Activated CD4-positive, alpha-beta T cell treated with anti-CD3 and anti-CD28 coated beads, Interleukin-2, amount 10 ng/mL, durations not matched to agents 7 days and 5 days (primary cell): Measurements from ENCODE around the gene NTN3. TPM values are rescaled to one million over a fixed set of nuclear protein-coding genes. Genes with fewer than 3 reads are reported as not detected.

Experiments used
- CTCF ChIA-PET: fragments of 350-600 bp; sonication (Branson Sonifier 250); formaldehyde crosslinking; loops from one replicate; lab custom pipeline; 2021; ENCODE audit warnings: antibody characterized with exemption; lab: Charles Lee
- POLR2A ChIA-PET: fragments of 350-600 bp; sonication (Branson Sonifier 250); formaldehyde crosslinking; loops from one replicate; lab custom pipeline; 2021; ENCODE audit warnings: antibody characterized with exemption; lab: Charles Lee
- DNase-seq: peaks from one replicate; pipeline ENCODE4 v3.0.0-alpha.2; 2020
- H3K27ac Mint-ChIP-seq: one replicate; pipeline ENCODE4 v1.8.0; 2021; ENCODE audit warnings: mild to moderate bottlenecking, moderate library complexity, mixed read lengths
- H3K27me3 Mint-ChIP-seq: one replicate; pipeline ENCODE4 v1.8.0; 2021; ENCODE audit warnings: mixed read lengths
- H3K36me3 Mint-ChIP-seq: one replicate; pipeline ENCODE4 v1.8.0; 2021; ENCODE audit warnings: low read depth, mixed read lengths
- H3K4me1 Mint-ChIP-seq: one replicate; pipeline ENCODE4 v1.8.0; 2021; ENCODE audit warnings: mixed read lengths
- H3K4me3 Mint-ChIP-seq: one replicate; pipeline ENCODE4 v1.8.0; 2021; ENCODE audit warnings: mild to moderate bottlenecking, moderate library complexity, mixed read lengths
- H3K9me3 Mint-ChIP-seq: one replicate; pipeline ENCODE4 v1.8.0; 2021; ENCODE audit warnings: mixed read lengths
- total RNA-seq, 2 experiments: library from RNA; stranded (reverse); gene quantifications; one replicate each; pipeline ENCODE4 v1.2.3, GENCODE V29; 2021

NTN3 gene
- total RNA-seq, 2 experiments from 2014 or later = not detected

DNA sequence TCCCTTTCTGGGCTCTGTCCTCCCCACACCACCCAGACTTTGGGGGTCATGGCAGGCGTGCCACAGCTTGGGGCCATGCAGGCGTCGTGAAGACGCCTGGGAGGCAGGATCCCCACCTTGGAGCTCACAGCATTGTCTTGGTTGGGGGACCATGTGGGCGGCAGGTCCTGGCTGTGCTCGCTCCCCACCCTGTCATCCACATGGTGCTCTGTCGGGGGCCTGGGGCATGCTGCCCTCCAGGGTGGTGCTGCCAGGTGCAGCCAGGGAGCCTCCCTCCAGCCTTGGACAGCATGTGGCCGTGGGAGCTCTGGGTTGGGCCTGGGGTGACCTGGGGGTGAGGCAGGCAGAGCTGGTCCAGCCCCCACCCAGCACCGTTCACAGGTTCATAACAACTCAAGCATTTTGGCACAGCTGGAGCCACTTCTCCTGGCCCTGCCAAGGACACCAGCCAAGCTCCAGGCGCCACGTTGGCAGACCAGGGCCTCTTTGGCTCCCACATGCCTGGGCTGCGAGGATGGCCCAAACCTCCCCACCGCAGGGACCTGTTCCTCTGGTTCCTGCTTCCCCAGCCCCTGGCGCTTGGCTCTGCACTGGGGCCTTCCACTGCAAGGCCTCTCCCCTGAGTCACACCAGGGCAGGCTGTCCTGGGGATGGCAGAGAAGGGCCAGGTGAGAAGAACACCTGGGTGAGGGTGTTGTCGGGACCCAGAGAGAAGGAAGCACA lies 27.6 kb downstream of the NTN3 start:
- H3K4me1 Mint-ChIP-seq = peaks cover 5% of the 10 kb centered on the region
- H3K4me3 Mint-ChIP-seq = no peak overlapping the region
- no peaks in the 10 kb centered on the region for H3K9me3 Mint-ChIP-seq
- H3K36me3 Mint-ChIP-seq = no peaks in the 10 kb centered on the region
- H3K27me3 Mint-ChIP-seq = no peaks in the 10 kb centered on the region
- no peak overlapping the region for H3K27ac Mint-ChIP-seq
- ChIA-PET CTCF (no interaction called here), POLR2A (no interaction called here)
- DNase-seq = no peak

DNA sequence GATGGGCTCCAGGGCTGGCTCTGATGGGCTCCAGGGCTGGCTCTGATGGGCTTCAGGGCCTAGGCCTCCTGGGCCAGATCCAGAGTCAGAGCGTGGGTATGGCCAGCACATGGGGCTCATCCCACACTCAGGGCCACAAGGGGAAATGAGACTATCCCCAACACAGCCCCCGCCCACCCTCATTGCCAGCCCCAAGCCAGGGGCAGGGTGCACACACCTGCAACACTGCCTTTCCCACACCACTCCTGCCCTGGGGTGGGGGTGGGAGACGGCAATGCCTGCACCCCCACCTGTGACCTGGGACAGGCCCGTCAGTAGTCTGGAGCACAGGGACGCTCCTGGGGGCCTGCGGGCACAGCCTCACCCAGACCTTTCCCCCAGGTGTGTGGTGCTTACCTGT lies 28.4 kb downstream of the NTN3 start:
- Mint-ChIP-seq H3K4me3 (no peak overlapping the region), H3K9me3 (no peaks in the 10 kb centered on the region), H3K36me3 (no peaks in the 10 kb centered on the region), H3K4me1 (peaks cover 5% of the 10 kb centered on the region), H3K27me3 (no peaks in the 10 kb centered on the region), H3K27ac (no peak overlapping the region)
- no peak for DNase-seq
- CTCF ChIA-PET = no interaction called here
- POLR2A ChIA-PET = no interaction called here

- Mint-ChIP-seq H3K36me3 (no peaks in the 10 kb centered on the region), H3K27ac (no peak overlapping the region), H3K9me3 (no peaks in the 10 kb centered on the region), H3K4me1 (peaks cover 5% of the 10 kb centered on the region), H3K4me3 (no peak overlapping the region), H3K27me3 (no peaks in the 10 kb centered on the region)
- POLR2A ChIA-PET = no interaction called here
- CTCF ChIA-PET = interaction anchor here (2.1 kb wide), 1 partner anchor 13 kb away, joined by 9 read pairs; the partner anchor contains the start of gene ATP6V0C
- no peak for DNase-seq
These were observed 28.9 kb downstream of the NTN3 start for GRCh38 chr16:2499890-2500429.

DNA sequence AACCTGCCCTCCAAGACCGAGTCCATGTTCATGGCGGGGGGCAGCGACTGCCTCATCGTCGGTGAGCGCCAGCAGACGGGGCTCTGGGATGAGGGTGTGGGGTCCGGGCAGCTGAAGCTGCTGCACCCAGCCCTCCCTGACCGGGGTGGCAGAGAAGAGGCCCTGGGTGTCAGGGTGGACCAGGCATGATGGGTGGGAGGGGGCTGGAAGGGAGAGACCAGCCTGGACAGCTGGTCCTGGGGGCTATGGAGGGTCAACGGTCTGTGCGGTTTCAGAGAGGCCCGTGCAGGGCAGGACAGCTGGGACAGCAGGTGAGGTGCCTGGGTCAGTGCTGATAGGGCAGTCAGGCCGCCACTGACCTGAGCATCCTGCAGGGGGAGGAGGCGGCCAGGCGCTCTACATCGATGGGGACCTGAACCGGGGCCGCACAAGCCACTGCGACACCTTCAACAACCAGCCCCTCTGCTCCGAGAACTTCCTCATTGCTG lies 29.4 kb downstream of the NTN3 start:
- Mint-ChIP-seq H3K27ac (no peak overlapping the region), H3K4me1 (peaks cover 5% of the 10 kb centered on the region), H3K9me3 (no peaks in the 10 kb centered on the region), H3K27me3 (no peaks in the 10 kb centered on the region), H3K36me3 (no peaks in the 10 kb centered on the region), H3K4me3 (no peak overlapping the region)
- ChIA-PET CTCF (interaction anchor here (0.6 to 2.1 kb wide), 13 partner anchors 10 to 209 kb away, joined by 3 to 9 read pairs (median 3); partner anchors contain the start of genes ABCA3, ATP6V0C and TEDC2), POLR2A (no interaction called here)
- no peak for DNase-seq

GRCh38 chr16:2500918-2501750 lies 30.0 kb downstream of the NTN3 start:
- Mint-ChIP-seq H3K36me3 (no peaks in the 10 kb centered on the region), H3K27me3 (no peaks in the 10 kb centered on the region), H3K27ac (peak overlapping the region; percentile 31), H3K4me1 (peaks cover 5% of the 10 kb centered on the region), H3K9me3 (no peaks in the 10 kb centered on the region), H3K4me3 (no peak overlapping the region)
- ChIA-PET CTCF (interaction anchor here (0.6 to 2.1 kb wide), 16 partner anchors 9 to 298 kb away, joined by 3 to 9 read pairs (median 3); partner anchors contain the start of genes ABCA3, ATP6V0C and TEDC2), POLR2A (no interaction called here)
- DNase-seq = peak; percentile 83

- Mint-ChIP-seq H3K27me3 (no peaks in the 10 kb centered on the region), H3K36me3 (no peaks in the 10 kb centered on the region), H3K4me1 (peaks cover 7% of the 10 kb centered on the region), H3K9me3 (no peaks in the 10 kb centered on the region), H3K27ac (no peak overlapping the region), H3K4me3 (no peak overlapping the region)
- ChIA-PET CTCF (interaction anchor here (0.7 to 2.1 kb wide), 10 partner anchors 8 to 299 kb away, joined by 3 to 9 read pairs (median 4); partner anchors contain the start of genes ATP6V0C and TEDC2), POLR2A (no interaction called here)
- DNase-seq = no peak
These were observed 31.1 kb downstream of the NTN3 start for GRCh38 chr16:2501946-2502895.

GRCh38 chr16:2505695-2506094 lies 34.6 kb downstream of the NTN3 start:
- H3K36me3 Mint-ChIP-seq = no peaks in the 10 kb centered on the region
- H3K4me3 Mint-ChIP-seq = no peak overlapping the region
- H3K27ac Mint-ChIP-seq = no peak overlapping the region
- no peaks in the 10 kb centered on the region for H3K27me3 Mint-ChIP-seq
- H3K9me3 Mint-ChIP-seq = no peaks in the 10 kb centered on the region
- no peak for DNase-seq
- ChIA-PET CTCF (interaction anchor here (0.6 kb wide), 1 partner anchor 625 kb away, joined by 3 read pairs; no protein-coding TSS in a partner anchor), POLR2A (no interaction called here)
- peaks cover 18% of the 10 kb centered on the region for H3K4me1 Mint-ChIP-seq

DNA sequence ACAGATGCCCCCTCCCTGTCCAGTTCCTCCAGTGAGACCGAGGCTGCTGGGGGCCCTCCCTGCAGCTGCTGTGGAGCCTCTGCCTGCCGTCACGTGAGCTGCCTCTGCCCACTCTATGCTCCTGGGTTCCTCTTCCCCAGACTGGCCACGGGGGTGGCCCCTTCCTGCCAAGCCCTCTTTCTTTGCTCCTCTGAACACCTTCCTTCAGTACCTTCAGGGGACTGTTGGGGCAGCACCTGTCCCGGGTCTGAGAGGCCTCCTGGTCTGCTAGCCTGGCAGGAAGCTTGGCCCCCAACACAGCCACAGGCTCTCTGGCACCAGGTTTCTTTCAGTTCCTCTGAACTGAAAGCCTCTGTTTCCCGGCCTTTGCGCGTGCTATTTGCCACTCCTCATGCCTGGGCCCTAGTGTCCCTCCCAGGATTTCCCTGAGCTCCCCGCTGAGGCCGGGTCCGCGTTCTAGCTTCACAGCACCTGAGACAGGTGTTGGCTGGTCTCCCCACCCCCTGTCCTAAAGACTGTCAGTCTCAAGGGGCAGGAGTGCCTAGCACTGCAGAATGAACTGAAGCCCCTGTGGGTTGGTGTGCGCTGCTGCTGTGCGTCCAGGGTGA lies 36.1 kb downstream of the NTN3 start:
- Mint-ChIP-seq H3K9me3 (no peaks in the 10 kb centered on the region), H3K27me3 (no peaks in the 10 kb centered on the region), H3K4me1 (peaks cover 14% of the 10 kb centered on the region), H3K4me3 (no peak overlapping the region), H3K36me3 (no peaks in the 10 kb centered on the region), H3K27ac (peak overlapping the region; percentile 31)
- DNase-seq = no peak
- CTCF ChIA-PET = interaction anchor here (0.9 kb wide), 1 partner anchor 9 kb away, joined by 3 read pairs; no protein-coding TSS in a partner anchor
- POLR2A ChIA-PET = no interaction called here

GRCh38 chr16:2507665-2508064 lies 36.6 kb downstream of the NTN3 start:
- ChIA-PET POLR2A (no interaction called here), CTCF (interaction anchor here (0.5 to 0.9 kb wide), 2 partner anchors 8 to 782 kb away, joined by 3 read pairs; no protein-coding TSS in a partner anchor)
- no peaks in the 10 kb centered on the region for H3K9me3 Mint-ChIP-seq
- H3K36me3 Mint-ChIP-seq = no peaks in the 10 kb centered on the region
- no peak overlapping the region for H3K27ac Mint-ChIP-seq
- H3K4me1 Mint-ChIP-seq = peaks cover 16% of the 10 kb centered on the region
- no peak for DNase-seq
- H3K4me3 Mint-ChIP-seq = no peak overlapping the region
- H3K27me3 Mint-ChIP-seq = no peaks in the 10 kb centered on the region

DNA sequence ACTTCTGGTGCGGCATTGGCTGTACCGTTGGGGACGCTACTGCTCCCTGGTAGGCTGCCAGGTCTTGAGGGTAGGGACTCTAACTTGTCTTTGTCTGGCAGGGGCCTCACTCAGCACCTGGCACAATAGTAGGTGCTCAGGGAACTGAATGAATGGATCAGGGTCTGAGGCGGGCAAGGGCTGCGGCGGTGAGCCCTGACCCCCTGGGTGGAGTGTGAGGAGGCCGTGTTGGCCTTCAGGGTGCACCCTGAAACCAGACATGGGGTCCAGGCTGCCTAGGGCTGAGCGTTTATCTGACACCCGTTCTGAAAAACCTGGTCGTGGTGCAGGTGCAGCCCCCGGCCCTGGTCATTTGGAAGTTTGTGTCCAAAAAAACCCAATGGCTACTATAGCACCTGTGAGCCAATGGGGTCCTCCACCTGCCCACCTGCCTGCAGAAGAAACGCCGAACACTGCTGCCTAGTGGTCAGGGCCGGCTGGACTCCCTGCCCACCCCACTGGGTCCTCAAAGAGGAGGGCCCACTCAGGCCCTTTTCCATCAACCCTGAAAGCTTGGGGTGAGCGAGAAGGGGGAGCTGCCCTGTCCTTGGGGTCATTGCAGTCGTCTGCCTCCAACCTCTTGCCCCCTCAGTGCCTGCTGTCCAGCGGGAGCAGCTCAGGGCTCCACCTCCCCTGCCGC lies 37.8 kb downstream of the NTN3 start:
- H3K27ac Mint-ChIP-seq = no peak overlapping the region
- H3K4me1 Mint-ChIP-seq = peaks cover 24% of the 10 kb centered on the region
- ChIA-PET CTCF (no interaction called here), POLR2A (no interaction called here)
- H3K4me3 Mint-ChIP-seq = no peak overlapping the region
- H3K9me3 Mint-ChIP-seq = no peaks in the 10 kb centered on the region
- no peak for DNase-seq
- no peaks in the 10 kb centered on the region for H3K36me3 Mint-ChIP-seq
- no peaks in the 10 kb centered on the region for H3K27me3 Mint-ChIP-seq

DNA sequence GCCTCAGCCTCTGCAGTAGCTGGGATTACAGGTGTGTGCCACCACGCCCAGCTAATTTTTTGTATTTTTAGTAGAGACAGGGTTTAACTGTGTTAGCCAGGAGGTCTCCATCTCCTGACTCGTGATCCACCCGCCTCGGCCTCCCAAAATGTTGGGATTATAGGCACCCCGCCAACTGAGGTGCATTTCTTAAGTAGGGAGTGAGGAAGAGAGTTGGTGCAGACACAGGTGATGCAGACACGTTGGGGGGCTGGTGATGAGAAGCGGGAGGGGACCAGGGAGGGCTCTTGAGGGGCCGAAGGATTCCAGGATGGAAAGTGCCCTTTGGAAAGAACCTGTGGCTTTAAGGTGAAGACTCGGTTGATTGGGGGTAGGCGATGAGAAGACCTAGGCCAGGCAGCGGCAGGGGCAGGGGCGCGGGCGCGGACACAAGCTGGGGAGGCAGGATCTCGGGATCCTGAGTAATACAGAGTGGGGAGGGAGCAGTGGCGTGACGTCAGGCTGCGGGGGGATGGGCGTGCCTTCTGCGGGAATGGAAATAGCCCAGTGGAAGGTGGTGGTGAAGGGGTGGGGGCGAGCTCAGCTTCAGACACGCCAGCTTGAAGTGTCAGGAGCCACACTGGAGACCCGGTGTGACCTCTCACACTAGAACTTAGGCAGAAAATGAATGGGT lies 40.2 kb downstream of the NTN3 start:
- Mint-ChIP-seq H3K27me3 (no peaks in the 10 kb centered on the region), H3K4me3 (no peak overlapping the region), H3K36me3 (peaks cover under 1% of the 10 kb centered on the region), H3K9me3 (no peaks in the 10 kb centered on the region), H3K4me1 (peaks cover 38% of the 10 kb centered on the region), H3K27ac (peak overlapping the region; percentile 69)
- ChIA-PET POLR2A (no interaction called here), CTCF (interaction anchor here (1.5 to 2.4 kb wide), 2 partner anchors 10 kb away, joined by 6 to 9 read pairs; no protein-coding TSS in a partner anchor)
- DNase-seq = no peak
